ENCODE measurements around the gene FRMPD4. TPM values are rescaled to one million over a fixed set of nuclear protein-coding genes. Genes with fewer than 3 reads are reported as not detected.

Gene FRMPD4
- total RNA-seq, 1 experiment from 2014 or later = 0.24 TPM

DNA sequence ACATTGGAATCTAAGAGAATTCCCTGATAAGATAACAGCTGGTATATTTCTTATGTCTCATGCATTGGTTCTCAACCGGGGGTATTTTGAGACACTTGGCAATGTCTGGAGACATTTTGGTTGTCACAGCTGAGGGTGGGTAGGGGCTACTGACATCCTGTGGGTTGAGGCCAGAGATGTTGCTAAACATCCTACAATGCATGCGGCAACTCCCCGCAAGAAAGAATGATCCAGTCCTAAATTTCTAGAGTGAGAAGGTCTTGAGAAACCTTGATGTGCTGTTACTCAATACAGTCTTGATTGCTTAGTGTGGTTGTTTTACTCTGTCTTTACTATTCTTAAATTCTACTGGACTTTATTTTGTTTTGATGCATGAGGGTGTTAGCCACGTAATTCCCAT lies 287.2 kb downstream of the FRMPD4 start:
- H3K4ac ChIP-seq (ENCODE audit: low read depth, low read length) = no peak overlapping the region
- peaks cover 4% of the 10 kb centered on the region for H3K9me3 ChIP-seq (ENCODE audit: control insufficient read depth, low read depth, low read length)
- no peak overlapping the region for H2AK5ac ChIP-seq (ENCODE audit: insufficient read length, low read length)
- H4K5ac ChIP-seq (ENCODE audit: insufficient read length, low read depth, low read length) = no peak overlapping the region
- H3K23ac ChIP-seq (ENCODE audit: insufficient read length, low read depth, low read length) = no peak overlapping the region
- H3K79me2 ChIP-seq (ENCODE audit: insufficient read depth, low read length) = no peaks in the 10 kb centered on the region
- H3K18ac ChIP-seq (ENCODE audit: insufficient read length, low read depth, low read length) = no peak overlapping the region
- peaks cover 10 to 17% of the 10 kb centered on the region in 2 experiments for H3K4me1 Mint-ChIP-seq
- no peak overlapping the region for H4K91ac ChIP-seq (ENCODE audit: insufficient read length, low read depth, low read length)
- H2AFZ ChIP-seq (ENCODE audit: low read length) = no peak overlapping the region
- no peak overlapping the region for H3K27ac ChIP-seq (ENCODE audit: insufficient read length, low read depth, low read length)
- no peaks in the 10 kb centered on the region; the same call in 1 of the 2 replicates for H3K27me3 Mint-ChIP-seq (ENCODE audit: low read depth)
- H3K4me3 Mint-ChIP-seq = no peak overlapping the region
- no peak overlapping the region for H2BK15ac ChIP-seq (ENCODE audit: low read depth, low read length)
- H3K14ac ChIP-seq (ENCODE audit: insufficient read depth, low read length) = no peak overlapping the region
- H3K79me1 ChIP-seq (ENCODE audit: insufficient read depth, low read depth, low read length, poor library complexity, severe bottlenecking) = no peaks in the 10 kb centered on the region
- H3T11ph ChIP-seq (ENCODE audit: low read length) = no peak overlapping the region
- H3K56ac ChIP-seq (ENCODE audit: insufficient read length, low read depth, low read length) = no peak overlapping the region
- H2BK20ac ChIP-seq (ENCODE audit: low read depth, low read length, poor library complexity, severe bottlenecking) = no peak overlapping the region
- H4K20me1 ChIP-seq (ENCODE audit: control insufficient read depth, insufficient read depth, insufficient read length) = no peaks in the 10 kb centered on the region
- WGBS (ENCODE audit: extremely low coverage, insufficient read length, low lambda C conversion rate) = no CpG with 5 or more reads among the region's 4 CpGs
- peaks cover 70 to 80% of the 10 kb centered on the region in 2 experiments for H3K9me3 Mint-ChIP-seq
- H2BK120ac ChIP-seq (ENCODE audit: low read depth, low read length, poor library complexity, severe bottlenecking) = no peak overlapping the region
- H3K23me2 ChIP-seq (ENCODE audit: insufficient read length, low read depth, low read length, poor library complexity, severe bottlenecking) = no peaks in the 10 kb centered on the region
- no peak overlapping the region for H3K27ac Mint-ChIP-seq
- peaks cover 0 to 5% (median 2%) of the 10 kb centered on the region in 3 experiments; a peak in 3 of 7 replicates for H3K36me3 Mint-ChIP-seq (ENCODE audit: insufficient read depth in 1 of 3, low read depth in 3 of 3)
- DNase-seq = no peak
- no peak overlapping the region for H3K4me2 ChIP-seq (ENCODE audit: insufficient read depth, insufficient read length, low read length)
- H3K27me3 ChIP-seq (ENCODE audit: insufficient read depth, low read length) = no peaks in the 10 kb centered on the region
- TF ChIP-seq, protein P1, sequence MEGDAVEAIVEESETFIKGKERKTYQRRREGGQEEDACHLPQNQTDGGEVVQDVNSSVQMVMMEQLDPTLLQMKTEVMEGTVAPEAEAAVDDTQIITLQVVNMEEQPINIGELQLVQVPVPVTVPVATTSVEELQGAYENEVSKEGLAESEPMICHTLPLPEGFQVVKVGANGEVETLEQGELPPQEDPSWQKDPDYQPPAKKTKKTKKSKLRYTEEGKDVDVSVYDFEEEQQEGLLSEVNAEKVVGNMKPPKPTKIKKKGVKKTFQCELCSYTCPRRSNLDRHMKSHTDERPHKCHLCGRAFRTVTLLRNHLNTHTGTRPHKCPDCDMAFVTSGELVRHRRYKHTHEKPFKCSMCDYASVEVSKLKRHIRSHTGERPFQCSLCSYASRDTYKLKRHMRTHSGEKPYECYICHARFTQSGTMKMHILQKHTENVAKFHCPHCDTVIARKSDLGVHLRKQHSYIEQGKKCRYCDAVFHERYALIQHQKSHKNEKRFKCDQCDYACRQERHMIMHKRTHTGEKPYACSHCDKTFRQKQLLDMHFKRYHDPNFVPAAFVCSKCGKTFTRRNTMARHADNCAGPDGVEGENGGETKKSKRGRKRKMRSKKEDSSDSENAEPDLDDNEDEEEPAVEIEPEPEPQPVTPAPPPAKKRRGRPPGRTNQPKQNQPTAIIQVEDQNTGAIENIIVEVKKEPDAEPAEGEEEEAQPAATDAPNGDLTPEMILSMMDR (conservative IDR thresholded peaks at IDR 0.05) = no peak
- no peak overlapping the region for H3K9ac ChIP-seq (ENCODE audit: extremely low read depth, insufficient read length, low read length)
- H2BK5ac ChIP-seq (ENCODE audit: insufficient read length, low read length) = no peak overlapping the region
- no peak overlapping the region for H2BK12ac ChIP-seq (ENCODE audit: insufficient read length, low read depth, low read length)
- H3K4me1 ChIP-seq (ENCODE audit: insufficient read depth, low read length) = peaks cover 2% of the 10 kb centered on the region; the same call in 1 of the 2 replicates
- no peak overlapping the region for H4K8ac ChIP-seq (replicated peaks; ENCODE audit: insufficient read length, low read depth, low read length)

Measured in H9 (cell line).